A549 (cell line): ENCODE results near the gene ASB2. TPM values are rescaled to one million over a fixed set of nuclear protein-coding genes. Genes with fewer than 3 reads are reported as not detected.

ENCODE experiments used
- ATAC-seq, 2 experiments: fragments of 200-7000 bp in 1 of 2; fragments of >200 bp in 1 of 2; cut with Nextera tagmentation in 1 of 2; cut with Tn5 transposase in 1 of 2; 3 replicates each; pipeline versions ENCODE4 v1.8.0 to v1.9.1; 2018 to 2020; ENCODE audit warnings: mild to moderate bottlenecking in 1 of 2, moderate library complexity in 1 of 2
- CTCF ChIA-PET: fragments of 300-600 bp; sonication (Branson Sonifier 250); formaldehyde crosslinking; extraction: SDS; loops from one replicate; lab custom pipeline; 2021; ENCODE audit warnings: antibody characterized with exemption, inconsistent platforms; lab: Yijun Ruan, JAX
- POLR2A ChIA-PET: fragments of 350-600 bp; formaldehyde crosslinking; extraction: SDS; loops from one replicate; lab custom pipeline; 2021; ENCODE audit warnings: antibody characterized with exemption, inconsistent platforms; lab: Yijun Ruan, JAX
- DNase-seq, 2 experiments: peaks; one replicate each; pipeline versions ENCODE4 v3.0.0 to v3.0.0-alpha.2; 2011 to 2016; ENCODE audit warnings: low read depth in 1 of 2, low spot score in 1 of 2
- FAIRE-seq: peaks from 2 replicates; lab custom pipeline; 2011; peaks lifted over from hg19 to GRCh38; lab: Jason Lieb, UNC
- H3K27ac ChIP-seq, 2 experiments: fragments of >200 bp; sonication (Bioruptor Twin); formaldehyde crosslinking; 3 replicates each; pipeline ENCODE4 v1.5.1; 2016 to 2017
- H3K4me1 ChIP-seq: fragments of >200 bp; sonication (Bioruptor Twin); formaldehyde crosslinking; 3 replicates; pipeline ENCODE4 v1.6.1; 2016
- H3K4me2 ChIP-seq: fragments of >200 bp; sonication (Bioruptor Twin); formaldehyde crosslinking; 3 replicates; pipeline ENCODE4 v1.6.1; 2016
- H3K4me3 ChIP-seq: fragments of >200 bp; sonication (Bioruptor Twin); formaldehyde crosslinking; 3 replicates; pipeline ENCODE4 v1.5.1; 2016
- H3K9me3 ChIP-seq: fragments of >200 bp; sonication (Bioruptor Twin); formaldehyde crosslinking; 3 replicates; pipeline ENCODE4 v1.6.1; 2016
- CHD4 ChIP-seq: fragments of 200-600 bp; sonication (generic); IDR thresholded peaks from 2 replicates; pipeline ENCODE4 v1.6.1; 2016; ENCODE audit warnings: antibody characterized with exemption, mild to moderate bottlenecking, borderline replicate concordance
- EHF ChIP-seq: fragments of 250-450 bp; sonication (Bioruptor Pico); IDR thresholded peaks from 2 replicates; pipeline ENCODE4 v1.5.0; 2020; ENCODE audit warnings: mild to moderate bottlenecking
- EHMT2 ChIP-seq: fragments of 200-600 bp; sonication (generic); IDR thresholded peaks from 2 replicates; pipeline ENCODE4 v1.6.1; 2016; ENCODE audit warnings: antibody characterized with exemption, low read depth, mild to moderate bottlenecking, moderate library complexity
- EP300 ChIP-seq, 2 experiments: fragments of >200 bp; sonication (Bioruptor Twin); formaldehyde crosslinking; IDR thresholded peaks; 2 replicates in 1 of 2; 3 replicates in 1 of 2; pipeline ENCODE4 v1.6.1; 2016 to 2017
- FOSL2 ChIP-seq, 2 experiments: fragments of 450-650 bp in 1 of 2; fragments of >200 bp in 1 of 2; sonication (Bioruptor Twin) in 1 of 2; formaldehyde crosslinking; IDR thresholded peaks; 2 replicates each; pipeline versions ENCODE4 v1.5.0 to v1.6.1; 2016 to 2020; ENCODE audit warnings: mild to moderate bottlenecking in 1 of 2, moderate library complexity in 1 of 2
- FOXS1 ChIP-seq: fragments of 250-450 bp; sonication (Bioruptor Pico); IDR thresholded peaks from 2 replicates; pipeline ENCODE4 v1.5.0; 2020; ENCODE audit warnings: mild to moderate bottlenecking, moderate library complexity
- HDAC2 ChIP-seq: fragments of 200-600 bp; sonication (generic); IDR thresholded peaks from 2 replicates; pipeline ENCODE4 v1.6.1; 2016
- HES2 ChIP-seq: fragments of >200 bp; sonication (Bioruptor Twin); formaldehyde crosslinking; IDR thresholded peaks from 2 replicates; pipeline ENCODE4 v1.6.1; 2016
- HEYL ChIP-seq: fragments of 250-450 bp; sonication (Bioruptor Pico); IDR thresholded peaks from 2 replicates; pipeline ENCODE4 v1.8.0; 2021; ENCODE audit warnings: mild to moderate bottlenecking, moderate library complexity
- HOXB5 ChIP-seq: fragments of 250-450 bp; sonication (Bioruptor Pico); IDR thresholded peaks from 2 replicates; pipeline ENCODE4 v1.5.0; 2020; ENCODE audit warnings: mild to moderate bottlenecking, moderate library complexity
- JUN ChIP-seq, 2 experiments: fragments of >200 bp; sonication (Bioruptor Twin); formaldehyde crosslinking; IDR thresholded peaks; 2 replicates in 1 of 2; 3 replicates in 1 of 2; pipeline ENCODE4 v1.6.1; 2016 to 2017
- KDM1A ChIP-seq: fragments of 200-600 bp; sonication (generic); IDR thresholded peaks from 2 replicates; pipeline ENCODE4 v1.6.1; 2016; ENCODE audit warnings: low read depth, mild to moderate bottlenecking
- KDM5A ChIP-seq: fragments of 200-600 bp; sonication (generic); IDR thresholded peaks from 2 replicates; pipeline ENCODE4 v1.6.1; 2016; ENCODE audit warnings: antibody characterized with exemption, mild to moderate bottlenecking
- MYC ChIP-seq: IDR thresholded peaks from 2 replicates; pipeline ENCODE4 v1.6.1; 2012; ENCODE audit warnings: mild to moderate bottlenecking, inconsistent platforms, low read length, improper control_type of control experiment, borderline replicate concordance
- NFE2L2 ChIP-seq: fragments of 150-350 bp; conservative IDR thresholded peaks from 2 replicates; pipeline ENCODE4 v1.6.1; 2014; ENCODE audit warnings: low read length
- NPAS2 ChIP-seq: fragments of 250-450 bp; sonication (Bioruptor Pico); IDR thresholded peaks from 2 replicates; pipeline ENCODE4 v1.8.0; 2022; ENCODE audit warnings: mild to moderate bottlenecking, moderate library complexity, borderline replicate concordance
- NR3C1 ChIP-seq: fragments of >200 bp; sonication (Bioruptor Twin); formaldehyde crosslinking; IDR thresholded peaks from 3 replicates; pipeline ENCODE4 v1.6.1; 2017
- PBX3 ChIP-seq: IDR thresholded peaks from 2 replicates; pipeline ENCODE4 v1.6.1; 2012
- PHF8 ChIP-seq: fragments of 200-600 bp; sonication (generic); IDR thresholded peaks from 2 replicates; pipeline ENCODE4 v1.6.1; 2016; ENCODE audit warnings: low read depth, mild to moderate bottlenecking, antibody characterized with exemption, moderate library complexity, borderline replicate concordance
- RAD21 ChIP-seq, 2 experiments: fragments of >200 bp in 1 of 2; sonication (Bioruptor Twin) in 1 of 2; formaldehyde crosslinking in 1 of 2; IDR thresholded peaks in 1 of 2; conservative IDR thresholded peaks in 1 of 2; 2 replicates in 1 of 2; 3 replicates in 1 of 2; pipeline ENCODE4 v1.6.1; 2012 to 2018; ENCODE audit warnings: inconsistent platforms in 1 of 2
- REST ChIP-seq: fragments of 200-600 bp; sonication (generic); IDR thresholded peaks from 2 replicates; pipeline ENCODE4 v1.6.1; 2016; ENCODE audit warnings: antibody characterized with exemption, mild to moderate bottlenecking, moderate library complexity
- RFX5 ChIP-seq: fragments of 450-650 bp; IDR thresholded peaks from 2 replicates; pipeline ENCODE4 v1.7.1; 2014; ENCODE audit warnings: antibody characterized with exemption, mild to moderate bottlenecking, moderate library complexity
- SREBF2 ChIP-seq: fragments of 450-650 bp; IDR thresholded peaks from 2 replicates; pipeline ENCODE4 v1.6.1; 2014; ENCODE audit warnings: mild to moderate bottlenecking, moderate library complexity
- TFCP2L1 ChIP-seq: fragments of 250-450 bp; sonication (Bioruptor Pico); IDR thresholded peaks from 2 replicates; pipeline ENCODE4 v1.5.0; 2021; ENCODE audit warnings: mild to moderate bottlenecking
- ZC3H11A ChIP-seq: fragments of 450-650 bp; IDR thresholded peaks from 2 replicates; pipeline ENCODE4 v1.6.1; 2014; ENCODE audit warnings: antibody characterized with exemption, mild to moderate bottlenecking
- ZNF302 ChIP-seq: fragments of 250-450 bp; sonication (Bioruptor Pico); IDR thresholded peaks from 2 replicates; pipeline ENCODE4 v1.9.0; 2021; ENCODE audit warnings: inconsistent platforms, mild to moderate bottlenecking, moderate library complexity
- WGBS: methylation state at CpG from one replicate; pipeline ENCODE4 v1.1.6; 2017; ENCODE audit errors: missing lambda C conversion rate; 5-methylcytosine and 5-hydroxymethylcytosine counted together
- polyA plus RNA-seq, 4 experiments: library from polyadenylated mRNA; depleted of rRNA in 3 of 4; stranded (reverse); fragments of >200 nt; fragmentation: RNase III in 1 of 4; extraction: RNeasy Plus Mini Kit Qiagen cat#74134 plus additional on column Dnase treatment in 1 of 4; gene quantifications; 2 replicates in 3 of 4; 3 replicates in 1 of 4; pipeline ENCODE4 v1.2.3, GENCODE V29; 2011 to 2017
- TF ChIP-seq, protein P1 (sequence below): fragments of >200 bp; sonication (Bioruptor Twin); formaldehyde crosslinking; IDR thresholded peaks from 3 replicates; pipeline ENCODE4 v1.6.1; 2016
- TF ChIP-seq, protein P2 (sequence below): fragments of 250-450 bp; sonication (Bioruptor Pico); IDR thresholded peaks from 2 replicates; pipeline ENCODE4 v1.5.0; 2021; ENCODE audit warnings: mild to moderate bottlenecking, moderate library complexity, borderline replicate concordance
- TF ChIP-seq, protein P3 (sequence below): fragments of 450-650 bp; IDR thresholded peaks from 2 replicates; pipeline ENCODE4 v1.6.1; 2014; ENCODE audit warnings: antibody characterized with exemption

Gene ASB2
- polyA plus RNA-seq, 2 of the 4 experiments (the other 2 are of a cell fraction): 0.03 to 0.10 TPM

DNA sequence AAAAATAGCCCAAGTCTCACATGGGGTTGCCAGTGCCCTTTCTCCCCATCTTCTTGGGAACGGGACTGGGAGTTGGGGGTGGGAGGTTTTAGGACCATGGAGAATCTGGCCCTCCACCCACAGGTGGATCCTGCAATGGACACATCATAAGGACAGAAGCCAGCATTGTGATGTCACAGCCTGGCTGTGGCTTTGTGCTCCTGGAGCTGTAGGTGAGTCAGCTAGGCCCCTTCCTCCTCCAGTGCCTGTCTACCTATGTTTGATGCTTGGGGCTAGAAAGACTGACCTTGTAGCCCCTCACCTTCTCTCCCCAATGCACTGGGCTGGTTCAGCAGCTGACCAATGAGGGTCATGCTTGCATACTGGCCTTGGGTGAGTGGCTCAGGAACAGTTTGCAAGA, 20.7 kb upstream of the ASB2 start, which contains the start of gene CCDC197:
TSS of gene CCDC197 (plus strand) at position 220 of the 400 bp plus-strand sequence. CDS start 831 bp downstream, outside the sequence.
- TF ChIP-seq NR3C1 (no peak), REST (no peak), NFE2L2 (no peak), CHD4 (no peak), EP300 (IDR thresholded peaks at IDR 0.05) (no peak), KDM1A (no peak), HEYL (CRISPR knock-in tag) (no peak), PHF8 (no peak), RFX5 (no peak), ZNF302 (CRISPR knock-in tag) (no peak), ZC3H11A (no peak), JUN (IDR thresholded peaks at IDR 0.05) (no peak), NPAS2 (no peak), EHF (no peak), PBX3 (no peak)
- TF ChIP-seq, protein P1, sequence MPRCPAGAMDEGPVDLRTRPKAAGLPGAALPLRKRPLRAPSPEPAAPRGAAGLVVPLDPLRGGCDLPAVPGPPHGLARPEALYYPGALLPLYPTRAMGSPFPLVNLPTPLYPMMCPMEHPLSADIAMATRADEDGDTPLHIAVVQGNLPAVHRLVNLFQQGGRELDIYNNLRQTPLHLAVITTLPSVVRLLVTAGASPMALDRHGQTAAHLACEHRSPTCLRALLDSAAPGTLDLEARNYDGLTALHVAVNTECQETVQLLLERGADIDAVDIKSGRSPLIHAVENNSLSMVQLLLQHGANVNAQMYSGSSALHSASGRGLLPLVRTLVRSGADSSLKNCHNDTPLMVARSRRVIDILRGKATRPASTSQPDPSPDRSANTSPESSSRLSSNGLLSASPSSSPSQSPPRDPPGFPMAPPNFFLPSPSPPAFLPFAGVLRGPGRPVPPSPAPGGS: no peak
- WGBS: 50% methylated on average over 1 of the region's 1 CpG
- H3K4me3 ChIP-seq: no peak within 1 kb of the TSS
- peaks cover 12% of the 10 kb centered on the region; the same call in 2 of the 3 replicates for H3K4me1 ChIP-seq
- ChIA-PET CTCF (interaction anchor here (0.6 to 12.5 kb wide), 6 partner anchors 13 to 1982 kb away, joined by 3 to 400 read pairs (median 5); no protein-coding TSS in a partner anchor), POLR2A (no interaction called here)
- ATAC-seq (no peak), DNase-seq (no peak), FAIRE-seq (no peak)
- peak within 1 kb of the TSS in 1 of 2 experiments; percentile 75; a peak in 2 of 6 replicates for H3K27ac ChIP-seq
- H3K4me2 ChIP-seq: no peak within 1 kb of the TSS
- no peaks in the 10 kb centered on the region for H3K9me3 ChIP-seq

- ChIA-PET POLR2A (no interaction called here), CTCF (interaction anchor here (0.9 to 12.5 kb wide), 6 partner anchors 12 to 52 kb away, joined by 3 to 400 read pairs (median 4); no protein-coding TSS in a partner anchor)
- Histone ChIP-seq H3K4me2 (no peak overlapping the region), H3K9me3 (no peaks in the 10 kb centered on the region), H3K4me3 (no peak overlapping the region), H3K4me1 (peaks cover 12% of the 10 kb centered on the region; the same call in 2 of the 3 replicates), H3K27ac (peak overlapping the region in 1 of 2 experiments; percentile 75; a peak in 2 of 6 replicates)
- TF ChIP-seq, protein P2, sequence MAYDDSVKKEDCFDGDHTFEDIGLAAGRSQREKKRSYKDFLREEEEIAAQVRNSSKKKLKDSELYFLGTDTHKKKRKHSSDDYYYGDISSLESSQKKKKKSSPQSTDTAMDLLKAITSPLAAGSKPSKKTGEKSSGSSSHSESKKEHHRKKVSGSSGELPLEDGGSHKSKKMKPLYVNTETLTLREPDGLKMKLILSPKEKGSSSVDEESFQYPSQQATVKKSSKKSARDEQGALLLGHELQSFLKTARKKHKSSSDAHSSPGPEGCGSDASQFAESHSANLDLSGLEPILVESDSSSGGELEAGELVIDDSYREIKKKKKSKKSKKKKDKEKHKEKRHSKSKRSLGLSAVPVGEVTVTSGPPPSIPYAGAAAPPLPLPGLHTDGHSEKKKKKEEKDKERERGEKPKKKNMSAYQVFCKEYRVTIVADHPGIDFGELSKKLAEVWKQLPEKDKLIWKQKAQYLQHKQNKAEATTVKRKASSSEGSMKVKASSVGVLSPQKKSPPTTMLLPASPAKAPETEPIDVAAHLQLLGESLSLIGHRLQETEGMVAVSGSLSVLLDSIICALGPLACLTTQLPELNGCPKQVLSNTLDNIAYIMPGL (CRISPR knock-in tag): no peak
- TF ChIP-seq RAD21 (conservative IDR thresholded peaks at IDR 0.05 in 1 of 2, IDR thresholded peaks at IDR 0.05 in 1 of 2) (no peak), HDAC2 (no peak), HES2 (no peak), MYC (no peak), TFCP2L1 (CRISPR knock-in tag) (no peak), NR3C1 (no peak), EHMT2 (no peak), EHF (no peak), SREBF2 (no peak), FOSL2 (IDR thresholded peaks at IDR 0.05) (no peak), FOSL2 (CRISPR knock-in tag; IDR thresholded peaks at IDR 0.05) (no peak), NPAS2 (no peak), FOXS1 (CRISPR knock-in tag) (no peak), KDM5A (no peak), NFE2L2 (no peak), ZC3H11A (no peak), HOXB5 (no peak)
- TF ChIP-seq, protein P3, sequence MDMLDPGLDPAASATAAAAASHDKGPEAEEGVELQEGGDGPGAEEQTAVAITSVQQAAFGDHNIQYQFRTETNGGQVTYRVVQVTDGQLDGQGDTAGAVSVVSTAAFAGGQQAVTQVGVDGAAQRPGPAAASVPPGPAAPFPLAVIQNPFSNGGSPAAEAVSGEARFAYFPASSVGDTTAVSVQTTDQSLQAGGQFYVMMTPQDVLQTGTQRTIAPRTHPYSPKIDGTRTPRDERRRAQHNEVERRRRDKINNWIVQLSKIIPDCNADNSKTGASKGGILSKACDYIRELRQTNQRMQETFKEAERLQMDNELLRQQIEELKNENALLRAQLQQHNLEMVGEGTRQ: no peak
- ATAC-seq (no peak), FAIRE-seq (no peak), DNase-seq (no peak)
- WGBS: 76% methylated on average over 5 of the region's 8 CpGs
These were observed 19.8 kb upstream of the ASB2 start for GRCh38 chr14:93996130-93996695.
